Measurements from ENCODE around the gene LYPLA2.

GRCh38 chr1:23777979-23778814 lies 12.7 kb upstream of the LYPLA2 start, which contains the start of gene PITHD1:
- no peak for TF ChIP-seq CTCF (IDR thresholded peaks at IDR 0.05)
- TF ChIP-seq POLR2A (IDR thresholded peaks at IDR 0.05): peak in 1 of 2 donors; percentile 74
